ENCODE data around the gene RALGAPB.

The RALGAPB gene

GRCh38 chr20:38609815-38610214, 137.2 kb downstream of the RALGAPB start:
- no peak for DNase-seq (ENCODE audit: low read depth, low spot score)

- no peak for DNase-seq (ENCODE audit: low read depth, low spot score)
These were observed 137.9 kb downstream of the RALGAPB start for GRCh38 chr20:38610521-38610920.

GRCh38 chr20:38612751-38613515, 140.3 kb downstream of the RALGAPB start:
- DNase-seq (ENCODE audit: low read depth, low spot score), result no peak

GRCh38 chr20:38615283-38615682, 142.6 kb downstream of the RALGAPB start:
- no peak for DNase-seq (ENCODE audit: low read depth, low spot score)

- no peak for DNase-seq (ENCODE audit: low read depth, low spot score)
These were observed 143.8 kb downstream of the RALGAPB start for GRCh38 chr20:38616457-38616856.

- DNase-seq (ENCODE audit: low read depth, low spot score), result no peak
These were observed 144.6 kb downstream of the RALGAPB start for GRCh38 chr20:38617011-38617829.

GRCh38 chr20:38617830-38618196, 145.2 kb downstream of the RALGAPB start:
- no peak for DNase-seq (ENCODE audit: low read depth, low spot score)

- DNase-seq (ENCODE audit: low read depth, low spot score), result no peak
These were observed 147.8 kb downstream of the RALGAPB start for GRCh38 chr20:38620441-38620840.

GRCh38 chr20:38623061-38623460, 150.4 kb downstream of the RALGAPB start:
- DNase-seq (ENCODE audit: low read depth, low spot score), result no peak

GRCh38 chr20:38624084-38624483, 151.4 kb downstream of the RALGAPB start:
- DNase-seq (ENCODE audit: low read depth, low spot score), result no peak

GRCh38 chr20:38625896-38626295, 153.3 kb downstream of the RALGAPB start:
- DNase-seq (ENCODE audit: low read depth, low spot score), result no peak

- DNase-seq (ENCODE audit: low read depth, low spot score), result no peak
These were observed 154.4 kb downstream of the RALGAPB start for GRCh38 chr20:38626921-38627659.

Measured in smooth muscle cell of the brain vasculature (primary cell).